ENCODE results near the gene PLEKHM3.
"Not testable (repeated sequence)": the region's sequence is repeated elsewhere in the genome, so short reads cannot be mapped to it uniquely, and the experiment has no call there.

Gene PLEKHM3

GRCh38 chr2:208018124-208018712, 7.1 kb downstream of the PLEKHM3 start:
- Mint-ChIP-seq H3K27ac (peak overlapping the region; percentile 49), H3K36me3 (peaks cover 18 to 23% of the 10 kb centered on the region in 2 donors), H3K4me3 (peak overlapping the region; percentile 52 to 55), H3K4me1 (peaks cover 27 to 61% of the 10 kb centered on the region in 2 donors)
- peak; percentile 4 to 6 for ATAC-seq (replicated peaks)
- H3K9me3 Mint-ChIP-seq, H3K27me3 Mint-ChIP-seq, DNase-seq: not testable (repeated sequence)

GRCh38 chr2:208017721-208018120, 7.6 kb downstream of the PLEKHM3 start:
- Mint-ChIP-seq H3K27me3 (no peaks in the 10 kb centered on the region), H3K9me3 (peaks cover 0 to 3% of the 10 kb centered on the region in 2 donors), H3K4me1 (peaks cover 29 to 66% of the 10 kb centered on the region in 2 donors), H3K4me3 (peak overlapping the region; percentile 52 to 55), H3K36me3 (peaks cover 21 to 23% of the 10 kb centered on the region in 2 donors), H3K27ac (peak overlapping the region; percentile 49)
- DNase-seq (peak; percentile 35), ATAC-seq (replicated peaks) (peak; percentile 91 to 92)

GRCh38 chr2:208015475-208015874, 9.9 kb downstream of the PLEKHM3 start:
- Mint-ChIP-seq H3K9me3 (peaks cover 0 to 3% of the 10 kb centered on the region in 2 donors), H3K4me1 (peaks cover 28 to 61% of the 10 kb centered on the region in 2 donors), H3K27ac (no peak overlapping the region), H3K4me3 (no peak overlapping the region), H3K27me3 (no peaks in the 10 kb centered on the region), H3K36me3 (peaks cover 19 to 23% of the 10 kb centered on the region in 2 donors)
- ATAC-seq (replicated peaks) (no peak), DNase-seq (no peak)

GRCh38 chr2:208013285-208014178, 11.8 kb downstream of the PLEKHM3 start:
- DNase-seq: no peak
- Mint-ChIP-seq H3K27ac (peak overlapping the region; percentile 75), H3K36me3 (peaks cover 13 to 20% of the 10 kb centered on the region in 2 donors), H3K4me1 (peaks cover 30 to 64% of the 10 kb centered on the region in 2 donors), H3K27me3 (no peaks in the 10 kb centered on the region), H3K9me3 (peaks cover 0 to 3% of the 10 kb centered on the region in 2 donors), H3K4me3 (no peak overlapping the region)
- no peak for ATAC-seq (replicated peaks)

GRCh38 chr2:208012449-208012848, 12.9 kb downstream of the PLEKHM3 start:
- DNase-seq: no peak
- Mint-ChIP-seq H3K4me3 (no peak overlapping the region), H3K36me3 (peaks cover 9 to 13% of the 10 kb centered on the region in 2 donors), H3K27me3 (no peaks in the 10 kb centered on the region), H3K4me1 (peaks cover 23 to 58% of the 10 kb centered on the region in 2 donors), H3K27ac (no peak overlapping the region), H3K9me3 (no peaks in the 10 kb centered on the region)
- ATAC-seq (replicated peaks): no peak

GRCh38 chr2:208010506-208010905, 14.8 kb downstream of the PLEKHM3 start:
- ATAC-seq (replicated peaks) (no peak), DNase-seq (no peak)
- peak overlapping the region; percentile 47 for H3K27ac Mint-ChIP-seq
- H3K27me3 Mint-ChIP-seq: no peaks in the 10 kb centered on the region
- no peak overlapping the region for H3K4me3 Mint-ChIP-seq
- peaks cover 11 to 17% of the 10 kb centered on the region in 2 donors for H3K36me3 Mint-ChIP-seq
- H3K4me1 Mint-ChIP-seq: peaks cover 34 to 53% of the 10 kb centered on the region in 2 donors
- no peaks in the 10 kb centered on the region for H3K9me3 Mint-ChIP-seq

GRCh38 chr2:208006833-208007232, 18.5 kb downstream of the PLEKHM3 start:
- H3K4me3 Mint-ChIP-seq: peak overlapping the region; percentile 22 to 60
- no peaks in the 10 kb centered on the region for H3K9me3 Mint-ChIP-seq
- H3K4me1 Mint-ChIP-seq: peaks cover 23 to 37% of the 10 kb centered on the region in 2 donors
- no peak for DNase-seq
- ATAC-seq (replicated peaks): peak; percentile 99 to 100
- peak overlapping the region; percentile 4 for H3K27ac Mint-ChIP-seq
- no peaks in the 10 kb centered on the region for H3K27me3 Mint-ChIP-seq
- peaks cover 7 to 13% of the 10 kb centered on the region in 2 donors for H3K36me3 Mint-ChIP-seq

- peak; percentile 19 to 29 for ATAC-seq (replicated peaks)
- DNase-seq: no peak
- H3K9me3 Mint-ChIP-seq: no peaks in the 10 kb centered on the region
- peak overlapping the region; percentile 15 for H3K27ac Mint-ChIP-seq
- peaks cover 7 to 13% of the 10 kb centered on the region in 2 donors for H3K36me3 Mint-ChIP-seq
- H3K27me3 Mint-ChIP-seq: no peaks in the 10 kb centered on the region
- peak overlapping the region; percentile 14 to 60 for H3K4me3 Mint-ChIP-seq
- peaks cover 23 to 37% of the 10 kb centered on the region in 2 donors for H3K4me1 Mint-ChIP-seq
Observed at GRCh38 chr2:208006337-208006736, 19.0 kb downstream of the PLEKHM3 start.

GRCh38 chr2:208001924-208002323, 23.4 kb downstream of the PLEKHM3 start:
- Mint-ChIP-seq H3K27me3 (no peaks in the 10 kb centered on the region), H3K4me3 (no peak overlapping the region), H3K4me1 (peaks cover 8 to 9% of the 10 kb centered on the region in 2 donors), H3K27ac (no peak overlapping the region), H3K36me3 (peaks cover 16 to 23% of the 10 kb centered on the region in 2 donors), H3K9me3 (no peaks in the 10 kb centered on the region)
- ATAC-seq (replicated peaks) (no peak), DNase-seq (no peak)

- Mint-ChIP-seq H3K9me3 (no peaks in the 10 kb centered on the region), H3K36me3 (peaks cover 15 to 23% of the 10 kb centered on the region in 2 donors), H3K4me1 (peaks cover 0 to 3% of the 10 kb centered on the region in 2 donors), H3K27me3 (no peaks in the 10 kb centered on the region), H3K27ac (no peak overlapping the region), H3K4me3 (no peak overlapping the region)
- no peak for ATAC-seq (replicated peaks)
- DNase-seq: no peak
Observed at GRCh38 chr2:208000701-208001395, 24.5 kb downstream of the PLEKHM3 start.

GRCh38 chr2:207996848-207997247, 28.5 kb downstream of the PLEKHM3 start:
- Mint-ChIP-seq H3K4me3 (no peak overlapping the region), H3K9me3 (no peaks in the 10 kb centered on the region)

GRCh38 chr2:207995887-207996286, 29.4 kb downstream of the PLEKHM3 start:
- ATAC-seq (replicated peaks) (no peak), DNase-seq (no peak)
- Mint-ChIP-seq H3K4me1 (peaks cover 7 to 16% of the 10 kb centered on the region in 2 donors), H3K4me3 (no peak overlapping the region), H3K27ac (no peak overlapping the region), H3K9me3 (no peaks in the 10 kb centered on the region), H3K36me3 (peaks cover 17 to 19% of the 10 kb centered on the region in 2 donors), H3K27me3 (no peaks in the 10 kb centered on the region)

More at GRCh38 chr2:207996848-207997247, 28.5 kb downstream of the PLEKHM3 start:
- Mint-ChIP-seq H3K27ac (no peak overlapping the region), H3K4me1 (peaks cover 7 to 16% of the 10 kb centered on the region in 2 donors), H3K36me3 (peaks cover 17 to 23% of the 10 kb centered on the region in 2 donors), H3K27me3 (no peaks in the 10 kb centered on the region)
- ATAC-seq (replicated peaks) (no peak), DNase-seq (no peak)

GRCh38 chr2:207993151-207993763, 32.1 kb downstream of the PLEKHM3 start:
- Mint-ChIP-seq H3K4me1 (peaks cover 7 to 16% of the 10 kb centered on the region in 2 donors), H3K27me3 (no peaks in the 10 kb centered on the region), H3K4me3 (no peak overlapping the region), H3K36me3 (peaks cover 4 to 6% of the 10 kb centered on the region in 2 donors), H3K27ac (no peak overlapping the region), H3K9me3 (no peaks in the 10 kb centered on the region)
- ATAC-seq (replicated peaks): peak; percentile 39 to 45
- DNase-seq: no peak

- no peaks in the 10 kb centered on the region for H3K27me3 Mint-ChIP-seq
- no peak overlapping the region for H3K27ac Mint-ChIP-seq
- ATAC-seq (replicated peaks) (no peak), DNase-seq (no peak)
- H3K4me1 Mint-ChIP-seq: peaks cover 7 to 16% of the 10 kb centered on the region in 2 donors
- H3K36me3 Mint-ChIP-seq: peaks cover 0 to 2% of the 10 kb centered on the region in 2 donors
- no peak overlapping the region for H3K4me3 Mint-ChIP-seq
- H3K9me3 Mint-ChIP-seq: no peaks in the 10 kb centered on the region
Observed at GRCh38 chr2:207991944-207992343, 33.4 kb downstream of the PLEKHM3 start.

Data from stimulated activated naive B cell treated with anti-CD40 and anti-IgM and Interleukin-4, amounts not matched to agents 10 μg/mL and 1 μg/mL and 100 μg/mL, for 72 hours (primary cell).